ENCODE results near the gene ZFP1.

- TF ChIP-seq TSHZ2 (CRISPR knock-in tag; IDR thresholded peaks at IDR 0.05) = no peak
- TF ChIP-seq GLIS3 (CRISPR knock-in tag; IDR thresholded peaks at IDR 0.05) = no peak
- TF ChIP-seq TCF4 (CRISPR knock-in tag; IDR thresholded peaks at IDR 0.05; ENCODE audit: borderline replicate concordance) = no peak
- TF ChIP-seq ESRRG (CRISPR knock-in tag; IDR thresholded peaks at IDR 0.05) = no peak
- no peak for TF ChIP-seq POU6F1 (CRISPR knock-in tag; IDR thresholded peaks at IDR 0.05; ENCODE audit: borderline replicate concordance, low read depth)
Observed at GRCh38 chr16:75114946-75115825, 33.1 kb upstream of the ZFP1 start.
